ENCODE data around the gene USP34.

DNA sequence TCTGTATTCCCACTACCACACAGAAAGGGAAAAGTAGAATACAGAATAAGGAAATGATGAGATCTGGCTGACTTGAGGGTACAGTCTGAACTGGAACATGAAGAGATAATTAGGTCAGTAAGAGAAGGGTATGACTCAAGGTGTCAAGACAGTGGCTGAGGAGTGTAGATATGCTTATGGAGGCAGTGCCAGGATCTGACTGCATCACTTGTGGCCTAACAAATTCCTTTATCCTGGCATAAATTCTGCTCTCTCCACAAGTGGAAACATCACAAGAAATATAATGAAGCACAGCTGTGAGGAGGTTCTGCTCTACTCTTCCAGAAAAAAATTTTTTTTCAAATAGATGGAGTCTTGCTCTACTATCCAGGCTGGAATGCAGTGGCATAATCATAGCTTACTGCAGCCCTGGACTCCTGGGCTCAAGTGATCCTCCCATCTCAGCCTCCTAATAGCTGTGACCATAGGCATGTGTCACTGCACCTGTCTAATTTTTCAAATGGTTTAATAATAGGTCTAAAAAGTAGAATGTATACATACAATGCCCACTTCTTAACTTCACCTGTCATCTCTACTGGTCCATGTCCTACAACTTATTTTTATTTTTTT lies 223.6 kb downstream of the USP34 start:
- TF ChIP-seq CTCF (IDR thresholded peaks at IDR 0.05; ENCODE audit: low read depth, low read length) (no peak), POLR2A (IDR thresholded peaks at IDR 0.05; ENCODE audit: extremely low read depth, insufficient read length) (no peak), MYC (IDR thresholded peaks at IDR 0.05; ENCODE audit: low read depth, low read length) (no peak)
- TF ChIP-seq, protein P1, sequence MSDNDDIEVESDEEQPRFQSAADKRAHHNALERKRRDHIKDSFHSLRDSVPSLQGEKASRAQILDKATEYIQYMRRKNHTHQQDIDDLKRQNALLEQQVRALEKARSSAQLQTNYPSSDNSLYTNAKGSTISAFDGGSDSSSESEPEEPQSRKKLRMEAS (IDR thresholded peaks at IDR 0.05; ENCODE audit: low read depth, low read length), result no peak

Measured in NB4 (cell line).